ENCODE data around the gene MINK1.
"Not testable (repeated sequence)": the region's sequence is repeated elsewhere in the genome, so short reads cannot be mapped to it uniquely, and the experiment has no call there.

MINK1 gene

GRCh38 chr17:4906642-4907041 lies 73.5 kb downstream of the MINK1 start:
- not testable (repeated sequence) for H3K4me3 ChIP-seq (ENCODE audit: low read length); H2AFZ ChIP-seq (ENCODE audit: low read depth, low read length); H3K36me3 ChIP-seq (ENCODE audit: insufficient read depth, low read length); H3K9me3 ChIP-seq (ENCODE audit: low read length); H3K4me1 ChIP-seq (ENCODE audit: insufficient read depth, low read length); H3K27me3 ChIP-seq (ENCODE audit: insufficient read depth, low read length)

GRCh38 chr17:4908301-4908700 lies 75.2 kb downstream of the MINK1 start:
- Histone ChIP-seq H2AFZ (ENCODE audit: low read depth, low read length) (peak overlapping the region; percentile 70), H3K27me3 (ENCODE audit: insufficient read depth, low read length) (no peaks in the 10 kb centered on the region), H3K36me3 (ENCODE audit: insufficient read depth, low read length) (no peaks in the 10 kb centered on the region), H3K4me3 (ENCODE audit: low read length) (no peak overlapping the region), H3K4me1 (ENCODE audit: insufficient read depth, low read length) (peaks cover 8% of the 10 kb centered on the region), H3K9me3 (ENCODE audit: low read length) (no peaks in the 10 kb centered on the region)

GRCh38 chr17:4908711-4909496 lies 75.8 kb downstream of the MINK1 start:
- Histone ChIP-seq H3K36me3 (ENCODE audit: insufficient read depth, low read length) (no peaks in the 10 kb centered on the region), H3K4me1 (ENCODE audit: insufficient read depth, low read length) (peaks cover 8% of the 10 kb centered on the region), H2AFZ (ENCODE audit: low read depth, low read length) (peak overlapping the region; percentile 70), H3K9me3 (ENCODE audit: low read length) (no peaks in the 10 kb centered on the region), H3K4me3 (ENCODE audit: low read length) (peak overlapping the region; percentile 31), H3K27me3 (ENCODE audit: insufficient read depth, low read length) (no peaks in the 10 kb centered on the region)

GRCh38 chr17:4913994-4914393 lies 80.9 kb downstream of the MINK1 start:
- Histone ChIP-seq H3K4me1 (ENCODE audit: insufficient read depth, low read length) (no peaks in the 10 kb centered on the region), H3K27me3 (ENCODE audit: insufficient read depth, low read length) (no peaks in the 10 kb centered on the region), H3K36me3 (ENCODE audit: insufficient read depth, low read length) (no peaks in the 10 kb centered on the region), H3K4me3 (ENCODE audit: low read length) (no peak overlapping the region), H2AFZ (ENCODE audit: low read depth, low read length) (no peak overlapping the region), H3K9me3 (ENCODE audit: low read length) (no peaks in the 10 kb centered on the region)

GRCh38 chr17:4914551-4914950 lies 81.4 kb downstream of the MINK1 start:
- not testable (repeated sequence) for H3K4me1 ChIP-seq (ENCODE audit: insufficient read depth, low read length); H2AFZ ChIP-seq (ENCODE audit: low read depth, low read length); H3K9me3 ChIP-seq (ENCODE audit: low read length); H3K27me3 ChIP-seq (ENCODE audit: insufficient read depth, low read length); H3K4me3 ChIP-seq (ENCODE audit: low read length); H3K36me3 ChIP-seq (ENCODE audit: insufficient read depth, low read length)

GRCh38 chr17:4919511-4920047 lies 86.4 kb downstream of the MINK1 start:
- Histone ChIP-seq H3K4me3 (ENCODE audit: low read length) (no peak overlapping the region), H3K36me3 (ENCODE audit: insufficient read depth, low read length) (no peaks in the 10 kb centered on the region), H3K9me3 (ENCODE audit: low read length) (no peaks in the 10 kb centered on the region), H3K27me3 (ENCODE audit: insufficient read depth, low read length) (no peaks in the 10 kb centered on the region), H3K4me1 (ENCODE audit: insufficient read depth, low read length) (peaks cover 3% of the 10 kb centered on the region), H2AFZ (ENCODE audit: low read depth, low read length) (no peak overlapping the region)

- H3K36me3 ChIP-seq (ENCODE audit: insufficient read depth, low read length): no peaks in the 10 kb centered on the region
- H3K27me3 ChIP-seq (ENCODE audit: insufficient read depth, low read length): no peaks in the 10 kb centered on the region
- H3K4me1 ChIP-seq (ENCODE audit: insufficient read depth, low read length): peaks cover 3% of the 10 kb centered on the region
- H3K4me3 ChIP-seq (ENCODE audit: low read length): no peak overlapping the region
- no peaks in the 10 kb centered on the region for H3K9me3 ChIP-seq (ENCODE audit: low read length)
- no peak overlapping the region for H2AFZ ChIP-seq (ENCODE audit: low read depth, low read length)
Observed at GRCh38 chr17:4920351-4921048, 87.4 kb downstream of the MINK1 start.

- Histone ChIP-seq H3K27me3 (ENCODE audit: insufficient read depth, low read length) (no peaks in the 10 kb centered on the region), H3K4me3 (ENCODE audit: low read length) (no peak overlapping the region), H3K4me1 (ENCODE audit: insufficient read depth, low read length) (peaks cover 3% of the 10 kb centered on the region), H2AFZ (ENCODE audit: low read depth, low read length) (no peak overlapping the region), H3K36me3 (ENCODE audit: insufficient read depth, low read length) (no peaks in the 10 kb centered on the region), H3K9me3 (ENCODE audit: low read length) (no peaks in the 10 kb centered on the region)
Observed at GRCh38 chr17:4921320-4921719, 88.2 kb downstream of the MINK1 start.

- not testable (repeated sequence) for H3K4me3 ChIP-seq (ENCODE audit: low read length); H3K27me3 ChIP-seq (ENCODE audit: insufficient read depth, low read length); H3K9me3 ChIP-seq (ENCODE audit: low read length); H3K4me1 ChIP-seq (ENCODE audit: insufficient read depth, low read length); H2AFZ ChIP-seq (ENCODE audit: low read depth, low read length); H3K36me3 ChIP-seq (ENCODE audit: insufficient read depth, low read length)
Observed at GRCh38 chr17:4926577-4927335, 93.6 kb downstream of the MINK1 start.

- H2AFZ ChIP-seq (ENCODE audit: low read depth, low read length): no peak overlapping the region
- no peaks in the 10 kb centered on the region for H3K9me3 ChIP-seq (ENCODE audit: low read length)
- no peaks in the 10 kb centered on the region for H3K36me3 ChIP-seq (ENCODE audit: insufficient read depth, low read length)
- no peak overlapping the region for H3K4me3 ChIP-seq (ENCODE audit: low read length)
- H3K4me1 ChIP-seq (ENCODE audit: insufficient read depth, low read length): no peaks in the 10 kb centered on the region
- no peaks in the 10 kb centered on the region for H3K27me3 ChIP-seq (ENCODE audit: insufficient read depth, low read length)
Observed at GRCh38 chr17:4928881-4929280, 95.7 kb downstream of the MINK1 start.

GRCh38 chr17:4931963-4932362 lies 98.8 kb downstream of the MINK1 start, which contains the start of gene GP1BA:
Gene GP1BA, plus strand, starts transcription at chr17:4932277. Its CDS starts 328 bp downstream, at chr17:4932605.
- no peak within 1 kb of the TSS for H3K4me3 ChIP-seq (ENCODE audit: low read length)
- no peaks in the 10 kb centered on the region for H3K9me3 ChIP-seq (ENCODE audit: low read length)
- no peaks in the 10 kb centered on the region for H3K4me1 ChIP-seq (ENCODE audit: insufficient read depth, low read length)
- peaks cover 3% of the 10 kb centered on the region for H3K36me3 ChIP-seq (ENCODE audit: insufficient read depth, low read length)
- no peaks in the 10 kb centered on the region for H3K27me3 ChIP-seq (ENCODE audit: insufficient read depth, low read length)
- no peak within 1 kb of the TSS for H2AFZ ChIP-seq (ENCODE audit: low read depth, low read length)

GRCh38 chr17:4932756-4933155 lies 99.6 kb downstream of the MINK1 start:
- Histone ChIP-seq H3K9me3 (ENCODE audit: low read length) (no peaks in the 10 kb centered on the region), H3K4me1 (ENCODE audit: insufficient read depth, low read length) (no peaks in the 10 kb centered on the region), H2AFZ (ENCODE audit: low read depth, low read length) (no peak overlapping the region), H3K4me3 (ENCODE audit: low read length) (no peak overlapping the region), H3K27me3 (ENCODE audit: insufficient read depth, low read length) (no peaks in the 10 kb centered on the region), H3K36me3 (ENCODE audit: insufficient read depth, low read length) (peaks cover 10% of the 10 kb centered on the region)

GRCh38 chr17:4933646-4934045 lies 100.5 kb downstream of the MINK1 start:
- Histone ChIP-seq H3K36me3 (ENCODE audit: insufficient read depth, low read length) (peaks cover 17% of the 10 kb centered on the region), H3K4me1 (ENCODE audit: insufficient read depth, low read length) (peaks cover 4% of the 10 kb centered on the region), H3K9me3 (ENCODE audit: low read length) (no peaks in the 10 kb centered on the region), H2AFZ (ENCODE audit: low read depth, low read length) (no peak overlapping the region), H3K27me3 (ENCODE audit: insufficient read depth, low read length) (no peaks in the 10 kb centered on the region), H3K4me3 (ENCODE audit: low read length) (no peak overlapping the region)

Measured in neuron (in vitro differentiated cells).